Right lobe of liver (tissue), 4 donors: Measurements from ENCODE around the gene USP47.

Source experiments
- CTCF ChIP-seq, 4 donors: fragments of 200-600 bp in 3 of 4; fragments of 450-650 bp in 1 of 4; IDR thresholded peaks; one replicate each; pipeline versions ENCODE4 v1.5.1 to v1.8.0; 2016 to 2022; ENCODE audit warnings: antibody characterized with exemption in 4 of 4, mild to moderate bottlenecking in 2 of 4
- POLR2A ChIP-seq: fragments of 450-650 bp; IDR thresholded peaks from one replicate; pipeline ENCODE4 v1.6.1; 2017; ENCODE audit warnings: antibody characterized with exemption, mild to moderate bottlenecking
- donor health status: DM: no; HTN: no; CAD: no.
- donor health status: DM: no; HTN: no; CAD: no.
- donor health status: DM: no; HTN: yes; CAD: no.

GRCh38 chr11:12003336-12003735 is 161.6 kb downstream of the USP47 start:
- no peak for TF ChIP-seq CTCF (IDR thresholded peaks at IDR 0.05)
- TF ChIP-seq POLR2A: no peak
